WTC11 (cell line): ENCODE measurements around the gene JAZF1.

Source experiments
- ATF1 ChIP-seq: sonication (generic); formaldehyde crosslinking; IDR thresholded peaks from 2 replicates; pipeline ENCODE4 v1.8.1; 2023; ENCODE audit warnings: mild to moderate bottlenecking, moderate library complexity, missing genetic modification reagents
- FOXP1 ChIP-seq: sonication (generic); formaldehyde crosslinking; IDR thresholded peaks from 2 replicates; pipeline ENCODE4 v1.8.0; 2022; ENCODE audit warnings: missing genetic modification reagents, mild to moderate bottlenecking, moderate library complexity, borderline replicate concordance

- TF ChIP-seq ATF1 (CRISPR knock-in tag), result no peak
- no peak for TF ChIP-seq FOXP1
These were observed 259.3 kb downstream of the JAZF1 start for GRCh38 chr7:27921081-27921836.
